C4-2B (cell line): ENCODE data around the gene CD93.

Experiments used
- H3K27ac ChIP-seq: fragments of 450-650 bp; 2 replicates; pipeline ENCODE4 v1.5.1; 2017
- CTCF ChIP-seq: fragments of 450-650 bp; conservative IDR thresholded peaks from 2 replicates; pipeline ENCODE4 v1.5.1; 2017; ENCODE audit warnings: mild to moderate bottlenecking
- ZFX ChIP-seq: fragments of 450-650 bp; IDR thresholded peaks from 2 replicates; pipeline ENCODE4 v1.6.1; 2017

CD93 gene

GRCh38 chr20:23042270-23042669 is 43.9 kb downstream of the CD93 start:
- H3K27ac ChIP-seq: no peak overlapping the region
- TF ChIP-seq CTCF (no peak), ZFX (no peak)

GRCh38 chr20:23039885-23040508 is 46.1 kb downstream of the CD93 start:
- H3K27ac ChIP-seq: no peak overlapping the region
- TF ChIP-seq CTCF (no peak), ZFX (no peak)

- TF ChIP-seq CTCF (no peak), ZFX (no peak)
- no peak overlapping the region for H3K27ac ChIP-seq
Measured at GRCh38 chr20:23039136-23039875, 46.8 kb downstream of the CD93 start.

- TF ChIP-seq ZFX: no peak
- TF ChIP-seq CTCF: no peak
- no peak overlapping the region for H3K27ac ChIP-seq
Measured at GRCh38 chr20:23037017-23037481, 49.1 kb downstream of the CD93 start.

- no peak overlapping the region for H3K27ac ChIP-seq
- TF ChIP-seq CTCF: no peak
- TF ChIP-seq ZFX: no peak
Measured at GRCh38 chr20:23036371-23036770, 49.8 kb downstream of the CD93 start.

GRCh38 chr20:23035731-23036130 is 50.4 kb downstream of the CD93 start:
- no peak overlapping the region for H3K27ac ChIP-seq
- TF ChIP-seq ZFX (no peak), CTCF (no peak)
